ENCODE measurements around the gene IRF8.

Gene IRF8

DNA sequence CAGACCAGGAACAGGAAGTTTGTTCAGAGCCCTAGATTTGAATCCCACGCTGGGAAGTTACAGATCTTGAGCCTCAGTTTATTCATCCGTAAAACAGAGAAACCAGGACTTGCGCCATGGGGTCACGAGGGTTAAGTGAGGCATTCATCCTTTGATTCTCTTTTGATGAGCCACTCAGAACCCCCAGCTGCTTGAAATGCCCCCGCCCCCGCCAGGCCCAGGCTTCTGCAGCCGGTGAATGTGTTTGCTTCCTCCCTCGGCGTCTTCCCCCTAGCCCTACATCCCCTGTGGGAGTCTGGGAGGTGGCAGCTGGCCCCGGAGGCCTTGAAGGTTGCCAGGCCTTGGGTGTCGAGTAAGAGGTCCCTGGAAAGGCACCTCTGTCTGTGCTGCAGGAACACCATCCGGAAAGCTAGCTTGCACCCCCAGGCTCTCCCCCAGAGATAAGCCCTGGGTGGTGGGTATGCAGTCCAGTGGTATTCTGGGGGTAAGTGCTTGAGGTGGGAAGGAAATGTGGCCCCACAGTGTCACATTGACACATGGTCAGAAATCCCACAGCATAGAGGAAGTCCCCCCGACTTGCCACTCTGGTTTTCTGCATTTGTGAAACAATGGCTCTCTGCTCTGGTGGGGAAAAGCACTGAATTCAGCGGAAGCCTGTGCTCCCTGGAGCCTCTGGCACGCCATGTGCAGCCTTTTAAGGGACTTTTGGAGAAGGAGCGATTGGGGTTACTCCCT is 14.9 kb downstream of the IRF8 start:
- DNase-seq = no peak

DNA sequence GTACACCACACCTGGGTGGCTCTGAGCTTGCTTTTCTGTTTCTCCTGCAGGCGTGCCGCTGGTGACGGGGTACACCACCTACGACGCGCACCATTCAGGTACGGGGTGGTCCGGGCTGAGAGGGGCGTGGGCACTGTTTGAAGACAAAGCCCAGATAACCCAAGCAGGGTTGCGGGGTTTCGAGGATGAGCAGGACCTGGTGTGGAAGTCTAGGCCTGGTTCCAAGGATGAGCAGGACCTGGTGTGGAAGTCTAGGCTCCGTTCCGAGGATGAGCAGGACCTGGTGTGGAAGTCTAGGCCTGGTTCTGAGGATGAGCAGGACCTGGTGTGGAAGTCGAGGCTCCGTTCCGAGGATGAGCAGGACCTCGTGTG is 15.4 kb downstream of the IRF8 start:
- no peak for DNase-seq

DNA sequence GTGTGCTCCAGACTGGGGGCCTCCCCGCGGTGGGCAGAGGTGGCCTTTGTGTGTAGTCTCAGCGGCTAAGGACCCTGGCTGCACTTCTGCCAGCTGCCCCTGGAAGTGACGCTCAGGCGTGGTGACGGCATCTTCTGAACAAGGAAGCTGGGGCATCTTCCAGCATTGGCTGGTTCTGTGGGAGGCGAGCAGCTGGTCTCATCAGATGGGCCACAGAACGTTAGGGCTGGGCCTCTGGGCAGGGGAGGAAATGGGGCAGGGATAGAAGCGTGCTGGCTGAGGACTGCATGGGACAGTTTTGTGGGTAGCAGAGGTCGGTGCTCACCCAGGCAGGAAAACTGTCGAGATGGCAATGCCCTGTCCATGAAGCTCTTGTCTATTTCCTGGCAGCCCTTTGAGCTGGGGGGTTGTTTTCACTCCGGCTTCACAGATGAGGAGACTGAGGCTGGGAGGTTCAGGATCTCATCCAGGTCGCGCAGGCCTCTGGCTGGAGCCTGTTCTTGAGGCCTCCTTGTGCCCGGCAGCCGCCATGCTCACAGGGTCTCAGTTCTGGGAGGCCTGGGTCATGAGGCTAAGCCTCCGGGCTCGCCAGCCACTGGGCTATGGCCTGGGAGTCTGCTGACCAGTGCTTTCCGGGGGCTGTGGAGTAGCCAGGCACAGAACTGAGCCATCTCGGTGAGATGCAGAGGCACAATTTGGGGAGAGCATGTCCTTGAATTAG is 16.3 kb downstream of the IRF8 start:
- no peak for DNase-seq

DNA sequence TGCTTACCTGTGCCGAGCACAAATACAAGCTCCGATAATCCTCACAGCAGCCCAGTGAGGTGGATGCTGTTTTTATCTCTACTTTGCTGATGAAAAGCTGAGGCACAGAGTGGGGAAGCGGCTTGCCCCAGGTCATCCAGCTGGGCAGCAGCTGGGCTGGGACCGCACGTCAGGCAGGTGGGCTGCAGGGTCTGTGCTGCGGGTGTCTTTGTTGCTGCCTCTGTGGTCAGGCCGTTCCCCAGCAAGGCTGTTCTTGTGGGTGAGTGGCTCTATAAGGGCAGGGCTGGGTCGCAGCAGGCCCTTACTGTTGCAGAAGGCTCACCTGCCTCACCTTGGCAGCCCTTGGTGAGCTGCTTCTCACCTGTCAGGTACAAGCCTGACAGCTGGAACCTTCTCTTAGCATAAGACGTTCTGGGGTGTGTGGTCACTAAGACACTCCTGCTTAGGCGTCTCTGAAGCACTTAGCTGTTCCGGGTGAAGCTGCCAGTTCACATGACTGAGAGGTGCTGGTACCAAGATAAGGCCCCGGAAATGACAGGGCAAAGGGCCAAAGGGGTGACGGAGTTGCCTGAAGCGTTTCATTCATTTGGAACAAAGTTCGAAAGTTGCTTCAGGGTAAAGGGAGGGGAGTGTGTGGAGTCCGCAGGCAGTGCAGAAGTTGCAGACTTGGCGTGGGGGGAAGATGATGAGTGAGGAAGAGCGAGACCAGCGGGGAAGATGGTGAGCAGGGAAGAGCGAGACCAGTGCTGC is 17.4 kb downstream of the IRF8 start:
- no peak for DNase-seq

DNA sequence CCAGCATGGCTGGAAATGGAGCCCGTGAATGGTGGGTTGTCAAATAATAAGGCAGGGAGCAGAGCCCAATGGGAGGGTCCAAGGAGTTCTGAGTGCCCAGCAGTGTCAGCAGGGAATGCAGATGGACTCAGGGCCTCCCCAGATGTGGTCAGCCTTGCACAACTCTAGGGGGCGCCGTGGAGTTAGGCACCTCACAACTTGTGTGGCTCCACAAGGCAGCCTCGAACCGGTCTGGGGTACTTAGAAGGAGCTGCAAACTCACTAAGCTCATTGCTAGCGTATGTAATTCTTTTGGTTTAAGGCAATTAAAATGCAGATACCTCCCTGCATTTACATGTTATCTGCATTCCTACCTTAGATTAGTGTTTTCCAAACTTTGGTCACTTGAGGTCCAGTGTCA is 18.1 kb downstream of the IRF8 start:
- DNase-seq = no peak

DNA sequence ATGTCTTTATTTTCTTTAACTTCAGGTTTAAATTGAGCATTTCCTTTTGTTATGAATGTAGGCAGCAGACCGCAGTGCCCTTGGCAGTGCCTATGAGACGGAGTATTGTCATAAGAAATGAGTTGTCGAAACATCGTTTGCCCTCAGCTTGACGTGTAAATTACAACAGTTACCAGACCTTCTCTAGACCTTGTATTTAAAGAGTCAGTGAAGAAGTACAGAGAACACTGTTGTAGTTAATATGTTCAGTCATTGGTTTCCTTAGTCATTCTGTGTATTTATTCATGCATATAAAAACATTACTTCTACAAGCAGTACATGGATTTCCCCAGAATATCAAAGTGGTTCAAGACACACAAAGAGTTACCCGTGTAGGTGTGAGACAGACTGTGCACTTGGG is 19.0 kb downstream of the IRF8 start:
- DNase-seq = no peak

DNA sequence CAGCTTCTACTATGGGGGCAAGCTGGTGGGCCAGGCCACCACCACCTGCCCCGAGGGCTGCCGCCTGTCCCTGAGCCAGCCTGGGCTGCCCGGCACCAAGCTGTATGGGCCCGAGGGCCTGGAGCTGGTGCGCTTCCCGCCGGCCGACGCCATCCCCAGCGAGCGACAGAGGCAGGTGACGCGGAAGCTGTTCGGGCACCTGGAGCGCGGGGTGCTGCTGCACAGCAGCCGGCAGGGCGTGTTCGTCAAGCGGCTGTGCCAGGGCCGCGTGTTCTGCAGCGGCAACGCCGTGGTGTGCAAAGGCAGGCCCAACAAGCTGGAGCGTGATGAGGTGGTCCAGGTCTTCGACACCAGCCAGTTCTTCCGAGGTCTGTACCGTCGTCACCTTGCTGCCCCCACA is 19.5 kb downstream of the IRF8 start:
- no peak for DNase-seq

DNA sequence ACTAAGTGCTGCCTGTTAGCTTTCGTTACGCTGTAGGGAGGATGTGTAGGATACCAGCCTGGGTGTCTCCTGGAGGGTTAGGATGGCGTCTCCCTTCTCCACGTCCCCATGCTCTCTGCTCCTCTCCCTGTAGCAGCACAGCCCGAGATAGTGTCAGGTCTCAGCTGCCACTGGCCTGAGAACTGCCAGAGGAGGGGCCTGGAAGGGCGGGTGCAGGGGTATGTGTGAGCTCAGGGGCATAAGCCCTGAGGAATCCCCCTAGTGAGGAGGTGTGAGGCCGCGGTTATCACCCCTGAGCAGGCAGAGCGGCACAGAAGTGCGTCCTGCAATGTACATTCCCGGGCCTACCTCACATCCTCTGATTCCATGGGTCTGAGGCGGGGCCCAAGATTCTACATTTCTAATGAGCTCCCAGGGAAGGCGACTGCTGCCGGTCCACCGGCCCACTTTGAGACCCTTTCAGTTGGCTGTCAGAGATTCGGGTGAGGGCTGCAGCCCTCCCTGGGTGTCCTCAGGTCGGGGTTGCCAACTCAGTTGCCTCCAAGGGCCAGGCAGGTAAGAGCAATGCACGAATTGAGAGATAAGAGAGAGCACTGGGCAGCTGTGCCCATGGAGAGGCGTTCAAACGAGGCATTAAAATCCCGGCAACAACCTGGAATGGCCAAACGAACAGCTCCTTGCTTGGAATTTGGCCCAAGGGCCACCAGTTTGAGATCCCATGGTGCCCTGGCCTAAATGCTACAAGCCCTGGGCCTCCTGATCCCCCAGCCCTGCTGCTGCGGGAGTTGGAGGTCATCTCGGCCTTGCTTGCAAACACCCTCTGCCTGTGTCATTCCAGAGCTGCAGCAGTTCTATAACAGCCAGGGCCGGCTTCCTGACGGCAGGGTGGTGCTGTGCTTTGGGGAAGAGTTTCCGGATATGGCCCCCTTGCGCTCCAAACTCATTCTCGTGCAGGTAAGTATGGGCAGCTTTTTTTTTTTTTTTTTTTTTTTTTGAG is 20.6 kb downstream of the IRF8 start:
- no peak for DNase-seq

DNA sequence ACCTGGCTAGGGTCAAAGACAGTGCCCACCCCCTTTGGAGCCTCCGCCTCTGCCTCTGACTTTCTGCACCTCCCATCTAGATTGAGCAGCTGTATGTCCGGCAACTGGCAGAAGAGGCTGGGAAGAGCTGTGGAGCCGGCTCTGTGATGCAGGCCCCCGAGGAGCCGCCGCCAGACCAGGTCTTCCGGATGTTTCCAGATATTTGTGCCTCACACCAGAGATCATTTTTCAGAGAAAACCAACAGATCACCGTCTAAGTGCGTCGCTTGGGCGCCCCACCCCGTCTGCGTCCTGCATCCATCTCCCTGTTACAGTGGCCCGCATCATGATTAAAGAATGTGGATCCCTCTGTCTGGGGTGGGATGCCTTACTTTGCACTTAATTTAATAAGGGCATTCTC is 22.1 kb downstream of the IRF8 start:
- DNase-seq = no peak

DNA sequence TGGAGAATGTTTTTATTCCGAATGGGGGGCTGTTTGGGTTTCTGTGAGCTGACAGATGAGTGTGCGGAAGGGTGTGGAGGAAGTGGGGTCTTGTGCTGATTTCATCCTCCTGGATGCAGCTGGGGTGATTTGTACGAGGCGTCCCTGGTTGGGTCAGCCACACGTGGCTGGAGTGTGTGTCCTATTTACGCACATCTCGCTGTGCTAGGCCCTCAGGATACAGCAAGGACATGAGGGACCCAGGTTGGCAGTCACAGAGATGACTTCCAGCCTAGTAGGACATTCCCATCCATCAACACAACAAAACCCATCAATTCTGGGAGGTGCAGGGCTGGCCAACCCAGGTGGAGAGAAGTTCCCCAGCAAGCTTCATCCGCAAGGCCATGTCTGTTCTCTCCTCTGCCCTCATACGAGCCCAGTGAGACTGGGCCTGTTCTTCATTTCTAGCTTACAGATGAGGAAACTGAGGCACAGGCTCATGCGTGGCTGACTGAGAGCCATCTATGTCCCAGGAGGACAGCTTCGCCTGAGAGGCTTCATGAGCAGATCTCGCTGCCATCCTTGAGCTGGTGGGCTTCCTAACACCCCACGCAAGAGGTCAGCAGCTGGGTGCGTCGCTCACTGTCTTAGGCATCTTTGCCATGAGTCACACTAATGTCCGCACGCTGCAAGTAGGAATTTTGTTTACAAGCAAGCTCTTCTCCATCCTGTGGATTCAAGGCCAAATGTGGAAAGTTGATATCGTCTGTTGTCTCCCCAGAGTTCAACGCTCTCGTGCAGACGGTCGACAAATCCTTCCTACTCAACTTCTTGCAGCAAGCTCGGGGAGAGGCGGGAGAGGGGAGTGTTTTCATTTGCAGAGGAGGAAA is 24.4 kb downstream of the IRF8 start:
- DNase-seq = peak; percentile 12

DNA sequence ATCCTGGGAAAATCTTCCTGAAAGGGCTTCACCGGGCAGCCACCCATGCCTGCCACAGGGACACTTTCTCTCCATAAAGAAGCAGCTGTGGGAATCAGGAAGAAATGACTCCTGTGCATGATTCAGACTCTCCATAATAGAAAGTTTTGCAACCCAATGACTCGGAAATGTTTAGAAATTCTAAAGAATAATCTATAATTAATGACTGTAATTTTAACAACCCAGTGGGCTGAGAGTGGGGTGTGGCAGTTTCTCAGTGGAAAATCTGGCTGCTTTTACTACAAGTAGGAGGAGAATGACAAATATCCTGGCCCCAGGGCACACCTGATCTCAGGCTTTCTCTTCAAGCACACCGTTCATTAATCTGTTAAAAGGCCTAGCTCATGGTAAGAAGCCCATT is 25.7 kb downstream of the IRF8 start:
- DNase-seq = no peak

DNA sequence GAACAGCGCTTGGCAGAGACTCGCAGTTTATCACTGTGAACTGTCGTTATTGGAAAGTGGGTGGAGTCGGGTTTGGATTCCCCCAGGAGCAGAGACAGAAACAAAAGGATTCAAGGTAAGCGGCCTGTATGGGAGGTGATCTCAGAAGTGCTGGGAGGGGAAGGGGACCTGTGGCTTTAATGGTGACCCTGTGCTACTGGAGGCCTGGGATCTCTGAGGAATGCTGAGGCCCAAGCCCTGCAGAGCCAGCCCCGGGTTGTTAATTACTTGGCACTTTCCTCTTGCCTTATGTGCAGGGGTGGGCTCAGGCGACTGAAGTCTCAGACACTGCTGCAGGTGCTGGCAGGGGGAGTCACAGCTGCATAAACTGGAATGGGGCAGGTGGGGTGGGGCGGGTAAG is 27.4 kb downstream of the IRF8 start:
- no peak for DNase-seq

DNA sequence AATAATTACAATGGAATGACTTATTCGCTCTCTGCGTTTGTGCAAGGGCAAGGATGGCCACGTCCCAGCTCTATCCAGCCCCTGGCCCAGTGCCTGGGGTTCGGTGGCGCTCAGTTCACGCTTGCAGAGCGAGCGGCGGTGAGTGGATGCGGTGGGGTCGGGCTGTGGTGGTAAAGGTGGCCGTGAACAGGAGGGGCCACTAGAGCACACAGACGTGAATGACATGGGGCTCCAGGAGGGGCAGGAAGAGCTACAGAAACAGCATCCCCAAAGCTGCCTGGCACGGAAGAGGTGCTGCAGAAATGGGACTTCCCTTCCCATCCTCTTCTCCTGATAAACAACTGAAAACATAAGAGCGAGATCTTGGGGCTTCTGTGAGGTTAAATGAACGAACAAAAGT is 28.4 kb downstream of the IRF8 start:
- no peak for DNase-seq

DNA sequence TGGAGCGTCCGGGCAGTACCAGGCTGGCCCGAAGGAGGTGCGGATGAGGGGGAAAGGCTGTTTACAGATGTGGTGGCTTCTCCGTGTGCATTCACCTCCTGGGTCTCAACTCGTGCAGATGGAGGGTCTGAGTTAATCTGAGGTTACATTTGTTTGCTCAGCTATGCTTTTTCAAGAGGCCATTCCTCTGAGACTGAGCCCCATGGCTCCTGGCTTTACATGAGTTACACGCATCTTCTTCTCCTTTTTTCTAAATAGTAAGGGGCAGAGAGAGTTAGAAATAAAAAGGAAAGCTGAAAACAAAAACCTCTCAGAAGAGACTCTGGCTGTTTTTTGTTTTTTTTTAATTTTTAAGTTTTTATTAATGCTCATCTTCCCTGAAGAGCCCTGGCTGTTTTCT is 29.0 kb downstream of the IRF8 start:
- no peak for DNase-seq

DNA sequence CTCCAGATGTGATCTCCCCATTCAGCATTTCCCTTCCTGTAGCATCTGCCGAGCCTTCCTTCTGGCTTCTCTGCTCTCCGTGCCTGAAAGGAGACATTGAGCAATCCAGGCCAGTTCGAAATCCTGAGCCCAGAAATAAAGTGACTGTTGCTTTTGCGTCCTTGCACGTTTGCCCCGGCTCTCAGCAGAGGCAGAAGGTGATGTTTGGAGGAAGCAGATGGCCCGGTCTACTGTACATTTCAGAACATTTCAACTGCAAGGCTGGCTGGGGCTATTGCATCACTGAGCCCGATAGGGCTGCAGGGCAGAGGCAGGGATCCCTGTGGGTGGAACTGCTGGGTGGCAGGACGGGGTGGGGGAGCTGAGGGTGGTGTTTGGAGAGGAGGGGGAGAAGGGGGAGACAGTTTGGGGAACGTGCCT is 29.4 kb downstream of the IRF8 start:
- peak; percentile 17 for DNase-seq

DNA sequence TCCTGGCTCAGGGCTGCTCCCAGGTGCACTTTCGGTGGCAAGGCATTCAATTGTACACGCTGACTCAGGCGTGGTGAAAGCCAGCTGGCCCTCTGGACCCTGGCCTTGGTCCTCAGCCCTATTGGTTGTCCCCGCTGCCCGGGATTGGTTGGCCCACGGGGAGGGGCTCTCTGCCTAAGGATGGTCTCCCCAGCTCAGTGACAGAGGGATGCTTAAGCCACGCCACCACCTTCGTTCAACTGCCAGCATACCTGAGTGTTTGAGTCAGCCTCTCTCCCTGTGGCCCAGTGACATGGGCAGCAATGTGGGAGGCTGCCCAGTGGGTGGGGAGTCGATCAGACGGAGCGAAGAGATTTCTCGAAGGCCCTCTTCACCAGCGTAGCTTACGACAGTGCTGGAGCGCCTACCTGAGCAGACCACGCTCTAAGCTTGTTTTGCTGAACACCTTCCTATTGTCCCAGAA is 30.3 kb downstream of the IRF8 start:
- DNase-seq = no peak

DNA sequence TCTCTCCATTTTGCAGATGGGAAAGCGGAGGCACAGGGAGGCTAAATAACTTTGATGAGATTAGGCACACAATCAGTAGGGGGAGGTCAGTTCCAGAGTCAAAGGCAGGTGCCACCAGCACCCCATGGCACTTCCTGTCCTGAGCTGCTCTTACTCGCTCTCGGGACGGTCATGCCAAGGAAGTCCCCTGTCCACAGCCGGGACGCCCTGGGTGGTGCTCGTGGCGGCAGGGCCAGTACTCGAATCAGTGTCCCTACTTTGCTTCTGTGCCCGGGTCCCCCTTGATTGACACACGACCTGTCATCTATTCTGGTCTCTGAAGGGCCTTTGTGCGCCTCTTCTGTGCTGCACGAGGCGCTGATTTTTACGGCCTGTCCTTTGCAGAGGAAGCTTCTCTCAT is 31.3 kb downstream of the IRF8 start:
- no peak for DNase-seq

DNA sequence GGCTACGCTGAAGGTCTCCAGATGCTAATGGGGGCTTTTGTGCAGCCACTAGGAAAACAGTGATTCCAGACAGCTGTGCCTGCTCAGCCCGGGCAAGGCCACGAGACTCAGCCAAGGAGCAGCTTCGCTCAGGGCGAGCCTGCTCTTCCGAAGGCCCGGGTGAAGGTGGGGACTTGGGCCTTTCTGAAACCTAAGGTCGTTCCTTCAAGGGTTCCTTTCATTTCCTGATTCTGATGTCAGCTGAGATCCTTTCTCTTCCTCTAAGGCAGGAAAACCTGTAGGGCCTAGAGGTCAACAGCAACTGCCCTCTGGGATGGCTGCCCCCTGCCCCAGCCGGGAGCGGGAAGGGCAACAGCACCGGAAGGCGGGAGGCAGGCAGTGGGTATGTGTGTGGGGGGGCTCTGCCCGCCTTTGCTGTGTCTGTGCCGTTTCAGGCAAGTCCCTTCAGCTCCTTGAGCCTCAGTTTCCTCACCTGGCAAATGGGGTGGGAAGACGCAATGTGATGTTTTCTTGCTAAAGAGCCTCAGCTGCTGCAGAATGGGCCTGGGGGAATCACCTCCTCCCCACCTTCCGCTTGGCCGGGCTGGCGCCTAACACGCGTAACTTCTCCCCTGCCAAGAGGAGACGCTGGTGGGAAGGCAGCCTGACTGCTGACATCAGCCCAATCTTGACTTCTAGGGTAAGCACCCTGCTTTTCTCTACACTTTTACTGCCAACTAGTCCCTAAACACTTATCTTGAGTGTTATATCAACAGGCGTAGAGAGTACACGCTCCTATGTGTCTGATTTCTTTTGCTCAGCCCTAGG is 32.8 kb downstream of the IRF8 start:
- no peak for DNase-seq

DNA sequence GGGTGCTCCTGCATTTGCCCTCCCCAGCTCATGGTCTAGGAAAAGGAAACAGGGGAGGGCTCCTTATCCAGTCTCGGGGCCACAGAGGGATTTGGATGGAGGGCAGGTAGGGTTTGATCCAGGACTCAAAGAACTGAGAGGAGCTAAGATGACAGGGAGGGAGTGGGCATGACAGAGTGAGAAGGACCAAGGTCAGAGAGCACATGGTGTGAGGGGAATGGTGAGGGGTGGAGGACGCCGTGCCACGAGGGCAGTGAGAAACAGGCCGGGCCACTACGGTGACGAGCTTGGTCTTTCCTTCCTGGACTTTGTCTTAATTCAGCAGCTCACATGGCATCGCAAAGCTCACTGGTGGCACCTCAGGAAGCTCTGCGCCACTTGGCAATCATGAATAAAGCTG is 35.2 kb downstream of the IRF8 start:
- DNase-seq = no peak

DNA sequence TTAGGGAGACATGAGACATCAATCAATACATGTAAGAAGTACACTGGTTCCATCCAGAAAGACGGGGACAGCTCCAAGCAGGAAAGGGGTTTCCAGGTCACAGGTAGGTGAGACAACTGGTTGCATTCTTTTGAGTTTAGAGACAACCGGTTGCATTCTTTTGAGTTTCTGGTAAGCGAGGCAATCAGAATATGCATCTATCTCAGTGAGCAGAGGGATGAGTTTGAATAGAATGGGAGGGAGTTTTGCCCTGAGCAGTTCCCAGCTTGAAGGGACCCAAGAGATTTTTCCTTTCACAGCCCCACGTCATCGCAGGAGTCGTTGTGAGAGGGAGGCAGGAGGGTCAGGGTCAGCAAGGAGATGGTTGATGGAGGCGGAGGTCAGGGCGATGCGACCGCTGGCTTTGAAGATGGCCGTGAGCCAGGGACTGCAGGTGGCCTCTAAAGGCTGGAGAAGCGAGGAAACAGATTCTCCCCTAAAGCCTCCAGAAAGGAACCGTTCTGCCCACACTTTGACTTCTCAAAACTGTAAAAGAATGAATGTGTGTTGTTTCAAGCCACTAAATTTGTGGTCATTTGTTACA is 36.5 kb downstream of the IRF8 start:
- DNase-seq = no peak

Data from fibroblast of skin of abdomen (primary cell).